ENCODE results near the gene HDC.
A peak's percentile ranks its signal among the peaks of the same experiment; 100 is the strongest.

Gene HDC

DNA sequence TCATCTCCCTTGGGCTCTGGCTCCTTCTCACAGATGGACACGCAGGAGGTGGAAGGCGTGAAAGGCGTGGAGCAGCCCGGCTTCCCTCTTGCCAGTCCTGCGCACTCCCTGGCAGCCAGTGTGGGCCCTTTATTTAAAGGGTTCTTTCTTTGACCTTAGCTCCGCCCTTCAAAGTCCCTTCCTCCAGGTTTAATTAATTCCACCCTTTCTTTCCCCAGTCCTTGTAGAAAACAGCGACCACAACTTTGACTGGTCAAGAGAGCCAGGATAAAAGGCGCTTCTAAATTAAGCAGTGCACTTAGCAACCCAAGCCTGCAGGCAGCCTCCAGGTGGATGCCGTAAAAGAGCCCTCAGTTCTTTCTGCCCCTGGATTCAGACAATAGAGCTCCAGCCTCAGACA, at the start of gene HDC:
Gene HDC (minus strand): TSS at position 107 of the 400 bp plus-strand sequence. CDS start 103 bp downstream, at position 4.
- no peak for DNase-seq

- DNase-seq, result no peak
Measured at GRCh38 chr15:50312636-50313035, 47.1 kb upstream of the HDC start.

GRCh38 chr15:50307799-50308198, 42.3 kb upstream of the HDC start:
- no peak for DNase-seq

DNA sequence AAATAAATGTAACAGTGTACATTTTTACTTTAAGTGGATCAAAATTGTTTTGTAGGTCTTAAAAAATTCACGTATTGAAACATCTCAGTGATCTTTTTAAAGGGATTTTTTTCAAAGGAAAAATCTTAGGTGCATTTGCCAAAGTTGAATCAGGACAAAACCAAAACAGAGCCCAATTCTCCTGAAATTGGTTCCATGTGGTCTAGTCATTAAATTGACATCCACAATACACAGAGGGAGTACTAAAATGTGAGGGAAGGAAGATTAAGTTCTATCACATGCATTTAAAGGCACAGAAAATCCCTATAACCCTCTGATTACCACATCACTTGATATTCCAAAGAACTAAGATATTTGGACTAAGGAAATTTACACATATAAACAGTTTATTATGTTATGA, 39.3 kb upstream of the HDC start:
- no peak for DNase-seq

DNA sequence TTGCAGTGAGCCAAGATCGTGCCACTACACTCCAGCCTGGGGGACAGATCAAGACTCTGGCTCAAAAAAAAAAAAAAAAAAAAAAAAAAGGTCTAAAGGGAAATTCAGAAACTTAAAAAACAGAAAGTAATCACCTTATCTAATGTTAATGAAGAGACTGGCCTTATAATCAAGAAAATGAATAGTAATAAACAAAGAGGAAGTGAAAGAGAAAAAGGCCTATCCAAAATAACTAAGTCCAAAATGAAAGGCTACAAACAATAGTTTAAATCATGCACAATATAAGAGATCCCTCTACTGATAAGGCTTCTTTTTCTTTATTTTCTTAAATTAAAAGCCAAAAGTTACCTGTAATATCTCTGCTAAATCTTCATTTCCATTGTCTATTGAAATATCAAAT, 37.1 kb upstream of the HDC start:
- no peak for DNase-seq

DNA sequence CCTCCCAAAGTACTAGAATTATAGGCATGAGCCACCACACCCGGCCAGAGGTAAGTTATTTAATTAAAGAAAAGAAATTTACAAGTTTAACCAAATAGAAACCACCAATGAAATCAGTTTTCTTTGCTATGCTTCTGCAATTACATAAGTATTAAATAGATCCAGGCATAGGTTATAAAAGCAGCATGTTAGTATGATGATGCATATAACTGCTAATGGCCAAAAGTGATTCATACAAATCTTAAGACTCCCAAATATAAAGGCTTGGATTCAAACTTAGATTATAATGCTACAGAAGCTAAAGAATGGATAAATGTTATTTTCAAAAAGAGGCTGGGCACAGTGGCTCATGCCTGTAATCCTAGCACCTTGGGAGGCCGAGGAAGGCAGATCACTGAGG, 32.8 kb upstream of the HDC start:
- DNase-seq, result no peak

GRCh38 chr15:50295966-50296365, 30.4 kb upstream of the HDC start:
- DNase-seq, result no peak

DNA sequence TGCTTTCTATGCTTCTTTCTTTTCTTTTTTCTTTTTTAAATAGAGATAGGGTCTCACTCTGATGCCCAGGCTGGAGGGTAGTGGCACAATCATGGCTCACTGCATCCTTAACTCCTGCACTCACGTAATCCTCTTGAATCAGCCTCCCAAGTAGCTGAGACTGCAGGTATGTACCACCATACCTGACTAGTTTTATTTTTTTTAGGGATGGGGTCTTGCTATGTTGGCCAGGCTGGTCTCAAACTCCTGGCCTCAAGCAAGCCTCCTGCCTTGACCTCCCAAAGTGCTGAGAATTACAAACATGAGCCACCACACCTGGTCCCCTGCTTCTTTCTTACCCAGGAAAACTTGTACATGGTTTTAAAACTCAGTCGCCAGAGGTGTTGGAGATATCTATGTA, 24.2 kb upstream of the HDC start:
- DNase-seq, result no peak

DNA sequence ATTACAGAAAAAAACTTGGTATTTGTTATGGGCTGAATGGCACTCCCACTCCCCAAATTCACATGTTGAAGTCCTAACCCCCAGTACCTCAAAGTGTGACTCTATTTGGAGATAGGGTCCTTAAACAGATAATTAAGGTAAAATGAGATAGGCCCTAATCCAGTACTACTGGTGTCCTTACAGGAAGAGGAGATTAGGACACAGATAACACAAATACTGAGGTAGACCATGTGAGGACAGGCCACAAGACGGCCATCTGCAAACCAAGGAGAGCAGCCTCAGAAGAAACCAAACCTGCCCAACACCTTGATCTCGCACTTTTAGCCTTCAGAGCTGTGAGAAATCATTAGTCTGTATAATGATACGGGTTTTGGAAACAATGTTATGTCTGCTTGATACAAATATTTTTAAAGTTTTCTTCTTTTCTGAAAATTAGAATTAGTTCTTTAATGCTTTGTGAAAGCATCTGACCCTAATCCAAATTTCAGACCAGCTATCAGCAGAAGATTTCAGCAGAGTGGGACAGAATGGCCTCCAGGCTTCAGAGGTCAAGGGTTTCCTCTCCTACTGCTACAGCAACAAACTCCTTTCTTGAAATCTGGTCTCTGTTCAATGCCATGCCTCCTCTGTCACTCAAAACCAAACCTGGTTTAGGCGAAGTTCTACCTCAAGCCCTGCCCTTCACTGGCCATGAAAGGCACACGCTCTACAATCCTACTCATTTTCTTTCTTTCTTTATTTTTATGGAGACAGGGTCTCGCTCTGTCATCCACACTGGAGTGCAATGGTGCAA, 22.0 kb upstream of the HDC start:
- no peak for DNase-seq

DNA sequence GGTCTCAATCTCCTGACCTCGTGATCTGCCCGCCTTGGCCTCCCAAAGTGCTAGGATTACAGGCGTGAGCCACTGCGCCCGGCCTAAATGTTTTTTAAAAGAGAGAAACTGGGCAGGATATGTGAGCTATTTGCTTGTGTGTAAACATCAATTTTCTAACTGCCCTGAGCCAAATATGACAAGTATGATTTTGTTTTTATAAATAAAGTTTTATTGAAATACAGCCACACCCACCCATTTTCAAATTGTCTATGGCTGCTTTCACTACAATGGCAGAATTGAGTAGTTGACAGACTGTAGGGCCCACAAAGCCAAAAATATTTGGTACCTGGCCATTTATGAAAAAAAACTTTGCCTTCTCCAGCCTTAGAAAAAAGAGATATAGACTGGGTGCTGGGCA, 15.9 kb upstream of the HDC start:
- DNase-seq, result no peak

DNA sequence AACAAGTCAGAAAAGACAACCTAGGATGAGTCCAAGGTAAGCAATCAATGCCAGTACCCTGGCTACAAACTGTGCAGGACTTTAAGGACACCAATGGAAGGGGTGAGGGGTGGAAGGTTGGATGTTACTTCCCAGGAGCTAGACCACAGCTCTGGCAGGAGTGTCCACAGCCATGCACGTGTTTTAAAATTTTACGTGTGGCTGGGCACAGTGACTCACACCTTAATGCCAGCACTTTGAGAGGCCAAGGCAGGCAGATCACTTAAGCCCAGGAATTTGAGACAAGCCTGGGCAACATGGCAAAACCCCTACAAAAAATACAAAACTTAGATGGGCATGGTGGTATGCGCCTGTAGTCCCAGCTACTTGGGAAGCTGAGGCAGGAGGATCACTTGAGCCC, 14.7 kb upstream of the HDC start:
- no peak for DNase-seq

DNA sequence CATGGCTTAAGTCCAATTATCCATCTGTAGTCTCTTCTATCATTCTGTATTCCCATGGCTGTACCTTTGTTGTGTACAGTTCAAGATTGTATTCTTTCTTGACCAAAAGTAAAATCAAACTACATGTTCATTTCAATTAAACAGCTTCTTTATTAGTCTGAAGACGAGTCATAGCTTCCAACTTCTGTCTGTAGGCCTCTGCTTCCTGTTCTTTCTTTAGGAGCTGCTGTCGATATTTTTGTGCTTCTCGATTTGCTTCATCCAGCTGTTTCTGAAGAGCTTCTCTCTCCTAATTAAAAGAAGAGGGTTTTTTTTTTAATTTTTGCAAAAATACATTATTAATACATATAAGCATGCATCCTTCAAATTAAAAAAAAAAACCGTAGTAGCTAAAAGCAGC, 13.0 kb upstream of the HDC start:
- no peak for DNase-seq

DNA sequence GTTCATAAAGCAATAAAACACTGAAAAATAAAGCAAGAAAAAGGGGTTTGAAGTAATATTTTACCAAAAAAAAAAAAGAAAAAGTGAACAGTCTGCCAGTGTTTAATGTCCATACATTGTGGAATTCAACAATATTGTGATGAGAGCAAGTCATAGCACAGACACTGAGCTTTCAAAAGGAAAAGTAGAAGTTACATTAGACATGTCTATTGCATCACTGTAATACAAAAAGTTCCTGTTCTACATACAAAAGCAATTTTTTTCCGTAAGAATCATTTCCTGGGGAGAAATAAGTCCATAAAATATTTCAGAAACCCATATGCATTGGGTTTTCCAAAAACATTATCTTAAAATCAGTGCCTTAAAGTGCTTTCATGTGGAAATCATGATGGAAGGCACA, 11.8 kb upstream of the HDC start:
- no peak for DNase-seq

GRCh38 chr15:50275908-50276307, 10.4 kb upstream of the HDC start:
- DNase-seq, result no peak

- DNase-seq, result no peak
Measured at GRCh38 chr15:50275091-50275490, 9.6 kb upstream of the HDC start.

GRCh38 chr15:50267577-50267976, 2.1 kb upstream of the HDC start:
- DNase-seq, result no peak

DNA sequence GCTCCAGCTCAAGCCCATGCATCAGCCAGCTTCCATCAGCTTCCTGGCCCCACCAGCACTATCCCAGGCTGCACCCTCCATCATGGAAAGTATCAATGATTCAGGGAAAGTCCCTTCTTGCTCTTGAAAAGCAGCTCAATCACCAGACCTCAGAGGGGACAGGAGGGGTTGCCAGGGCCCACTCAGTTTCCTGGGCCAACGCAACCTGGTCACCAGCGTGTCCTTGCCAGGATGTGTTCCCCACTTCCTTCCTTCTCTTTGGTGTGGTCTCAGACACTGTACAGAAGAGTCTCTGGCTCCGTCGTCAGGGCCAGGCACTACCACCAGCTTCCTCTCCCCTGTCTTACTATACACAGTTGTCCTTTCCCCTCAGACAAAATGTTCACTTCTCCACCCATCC, 3.0 kb downstream of the HDC start:
- DNase-seq, result no peak

DNA sequence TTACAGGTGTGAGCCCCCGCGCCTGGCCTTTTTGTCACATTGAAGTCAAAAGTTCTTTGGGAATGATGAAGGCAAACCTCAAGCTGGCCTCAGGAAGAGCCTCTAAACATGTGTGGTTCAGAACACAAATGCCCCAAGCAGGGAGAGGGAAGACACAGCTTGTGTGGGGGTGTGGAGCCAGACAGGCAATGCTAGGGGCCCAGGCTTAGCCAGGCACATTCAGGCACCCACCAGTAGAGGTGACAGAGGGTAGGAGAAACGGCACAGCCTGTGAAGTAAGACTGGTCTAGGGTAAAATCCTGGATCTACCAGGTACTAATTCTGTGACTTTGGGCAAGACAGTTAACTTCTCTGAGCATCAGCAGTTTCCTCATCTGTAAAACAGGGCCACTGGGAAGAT, 3.5 kb downstream of the HDC start:
- no peak for DNase-seq

- peak; percentile 35 for DNase-seq
Measured at GRCh38 chr15:50260969-50261496, 4.5 kb downstream of the HDC start.

GRCh38 chr15:50259276-50259675, 6.2 kb downstream of the HDC start:
- no peak for DNase-seq

DNA sequence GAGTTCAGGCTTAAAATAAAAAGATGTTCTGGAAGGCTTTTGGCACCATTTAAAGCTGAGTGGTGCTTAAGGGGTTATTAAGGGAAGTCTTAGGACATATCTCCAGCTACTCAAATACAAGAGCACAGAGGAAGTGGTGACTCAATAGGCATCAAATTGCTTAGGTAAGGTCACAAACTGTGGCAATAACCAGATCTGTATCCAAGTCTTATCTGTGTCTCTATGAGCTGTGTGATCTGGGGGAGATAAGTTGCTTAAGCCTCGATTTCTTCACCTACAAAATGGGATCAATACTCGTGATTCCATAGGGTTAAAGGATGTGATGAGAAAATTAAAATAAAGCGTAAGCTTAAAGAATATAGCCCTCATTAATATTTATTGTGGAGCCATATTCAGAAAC, 7.6 kb downstream of the HDC start:
- DNase-seq, result peak; percentile 44

DNA sequence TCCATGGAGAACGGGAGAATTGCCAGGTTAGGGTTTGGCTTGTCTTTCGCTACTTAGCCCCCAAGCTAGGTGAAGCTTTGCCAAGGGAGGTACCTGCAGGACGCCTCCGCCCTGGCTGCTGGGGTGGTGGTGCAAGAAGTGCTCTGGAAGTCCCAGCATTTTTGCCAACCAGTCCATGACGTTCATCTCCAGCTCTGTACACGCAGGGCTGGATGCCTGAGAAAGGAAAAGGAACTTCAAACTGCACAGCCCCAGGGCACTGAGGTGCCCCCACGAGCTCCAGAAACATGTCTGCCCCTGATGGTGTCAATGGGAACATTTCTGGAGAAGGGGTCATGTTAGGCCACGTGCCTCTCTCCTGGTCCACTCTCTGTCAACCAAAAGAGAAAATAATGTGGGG, 8.2 kb downstream of the HDC start:
- DNase-seq, result peak; percentile 77

- peak; percentile 91 for DNase-seq
Measured at GRCh38 chr15:50256188-50257041, 9.1 kb downstream of the HDC start.

- DNase-seq, result no peak
Measured at GRCh38 chr15:50252556-50252955, 13.0 kb downstream of the HDC start.
